Esophagus muscularis mucosa (tissue), 3 donors: ENCODE results near the gene CDHR4.

Source experiments
- CTCF ChIP-seq, 3 experiments: fragments of 200-600 bp in 2 of 3; fragments of 450-650 bp in 1 of 3; sonication (generic) in 2 of 3; IDR thresholded peaks; one replicate each; pipeline ENCODE4 v1.5.1; 2017 to 2019; ENCODE audit warnings: antibody characterized with exemption in 3 of 3, mild to moderate bottlenecking in 2 of 3, moderate library complexity in 1 of 3
- POLR2AphosphoS5 ChIP-seq, 2 donors: sonication (generic); formaldehyde crosslinking; IDR thresholded peaks; one replicate each; pipeline ENCODE4 v1.6.1; 2017; ENCODE audit warnings: antibody characterized with exemption in 2 of 2

GRCh38 chr3:49750056-49750455 is 49.6 kb downstream of the CDHR4 start:
- TF ChIP-seq CTCF (IDR thresholded peaks at IDR 0.05) (no peak), POLR2AphosphoS5 (IDR thresholded peaks at IDR 0.05) (no peak)
